ENCODE measurements around the gene NAALAD2.
"Not testable (repeated sequence)": the region's sequence is repeated elsewhere in the genome, so short reads cannot be mapped to it uniquely, and the experiment has no call there.

The NAALAD2 gene

GRCh38 chr11:90134478-90135003 lies at the start of gene NAALAD2:
Gene NAALAD2 (plus strand): TSS chr11:90134663. CDS start chr11:90134759, 96 bp downstream.
- FAIRE-seq (no peak), DNase-seq (ENCODE audit: insufficient read length, low spot score) (peak; percentile 4)

DNA sequence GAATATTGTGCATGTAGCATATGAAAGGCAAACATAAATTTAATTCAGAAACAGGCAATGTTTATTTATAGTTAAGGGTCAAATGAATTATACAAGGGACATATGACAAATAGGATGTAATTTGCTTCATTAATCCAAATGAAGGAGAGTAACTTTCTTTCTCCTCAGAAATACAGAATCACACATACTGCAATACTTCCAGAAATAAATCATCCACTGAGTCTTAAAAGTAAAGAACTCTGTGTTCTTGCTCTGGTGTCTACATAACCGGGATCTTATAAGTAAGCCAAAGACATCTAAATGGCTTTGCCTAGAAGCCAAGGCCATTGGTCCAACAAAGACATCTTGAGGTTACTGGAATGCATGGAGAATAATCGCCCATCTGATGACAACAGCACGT lies 48.8 kb upstream of the NAALAD2 start, which contains the start of gene UBTFL1:
Gene UBTFL1, plus strand, starts transcription at position 301 of the 400 bp plus-strand sequence. Its CDS starts 0 bp downstream, at position 301.
- not testable (repeated sequence) for FAIRE-seq

DNA sequence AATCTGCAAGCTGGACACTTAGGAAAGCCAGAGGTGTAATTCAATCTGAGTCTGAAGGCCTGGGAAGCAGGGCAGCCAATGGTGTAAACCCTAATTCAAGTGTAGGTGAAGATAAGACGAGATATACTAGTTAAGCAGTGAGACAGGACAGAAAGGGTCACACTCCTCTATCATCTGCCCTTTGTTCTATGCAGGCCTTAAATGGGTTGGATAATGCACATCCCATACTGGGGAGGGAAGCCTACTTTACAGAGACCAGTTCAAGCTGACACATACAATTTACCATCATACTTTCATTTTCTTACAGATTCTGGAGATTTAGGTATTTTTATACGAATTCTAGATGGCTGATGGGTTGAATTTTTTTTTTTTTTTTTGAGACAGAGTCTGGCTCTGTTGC lies 45.7 kb upstream of the NAALAD2 start:
- FAIRE-seq; DNase-seq (ENCODE audit: insufficient read length, low spot score): not testable (repeated sequence)

More for the DNA sequence above, 48.8 kb upstream of the NAALAD2 start, which contains the start of gene UBTFL1:
- DNase-seq (ENCODE audit: insufficient read length, low spot score): not testable (repeated sequence)

- DNase-seq (ENCODE audit: insufficient read length, low spot score); FAIRE-seq: not testable (repeated sequence)
Observed at GRCh38 chr11:90095230-90095924, 39.1 kb upstream of the NAALAD2 start.

DNA sequence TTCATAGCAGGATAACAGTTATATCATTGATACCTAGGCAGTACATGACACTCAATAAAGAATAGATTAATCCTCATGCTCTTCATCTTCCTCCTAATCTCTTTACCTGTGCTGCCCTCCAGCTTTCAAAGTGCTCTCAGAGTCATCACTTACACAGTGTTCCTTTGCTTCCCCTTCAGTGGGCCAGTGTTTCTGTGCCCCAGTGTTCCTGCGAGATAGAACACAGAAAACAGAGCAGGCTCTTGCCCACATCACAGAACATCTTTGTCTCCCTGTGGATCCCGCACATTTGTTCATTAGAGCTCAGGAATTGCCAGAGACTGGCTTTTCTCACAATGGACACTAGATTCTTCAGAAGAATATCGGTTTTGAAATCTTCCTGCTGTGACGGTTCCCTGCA lies 36.2 kb upstream of the NAALAD2 start:
- DNase-seq (ENCODE audit: insufficient read length, low spot score); FAIRE-seq: not testable (repeated sequence)

- no peak for DNase-seq (ENCODE audit: insufficient read length, low spot score)
- no peak for FAIRE-seq
Observed at GRCh38 chr11:90100431-90100830, 34.0 kb upstream of the NAALAD2 start.

DNA sequence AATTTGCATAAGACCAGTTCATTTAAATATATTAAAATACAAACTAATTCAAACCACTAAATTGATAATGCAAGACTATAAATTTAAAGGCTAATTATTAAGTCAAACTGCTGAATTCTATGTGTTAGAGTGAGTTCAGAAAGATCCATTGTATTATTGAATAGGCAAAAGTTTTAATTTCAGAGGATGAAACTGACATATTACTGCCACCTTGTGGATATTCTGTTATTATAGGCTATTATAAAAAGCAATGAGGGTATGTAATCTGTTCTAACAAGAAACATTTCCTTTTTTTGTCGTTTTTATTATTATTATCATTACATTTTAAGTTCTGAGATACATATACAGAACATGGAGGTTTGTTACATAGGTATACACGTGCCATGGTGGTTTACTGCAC lies 20.9 kb upstream of the NAALAD2 start:
- DNase-seq (ENCODE audit: insufficient read length, low spot score) (no peak), FAIRE-seq (no peak)

GRCh38 chr11:90120191-90120590 lies 14.3 kb upstream of the NAALAD2 start:
- DNase-seq (ENCODE audit: insufficient read length, low spot score) (no peak), FAIRE-seq (no peak)

GRCh38 chr11:90124371-90124770 lies 10.1 kb upstream of the NAALAD2 start:
- no peak for FAIRE-seq
- no peak for DNase-seq (ENCODE audit: insufficient read length, low spot score)

- no peak for FAIRE-seq
- DNase-seq (ENCODE audit: insufficient read length, low spot score): no peak
Observed at GRCh38 chr11:90124946-90125345, 9.5 kb upstream of the NAALAD2 start.

DNA sequence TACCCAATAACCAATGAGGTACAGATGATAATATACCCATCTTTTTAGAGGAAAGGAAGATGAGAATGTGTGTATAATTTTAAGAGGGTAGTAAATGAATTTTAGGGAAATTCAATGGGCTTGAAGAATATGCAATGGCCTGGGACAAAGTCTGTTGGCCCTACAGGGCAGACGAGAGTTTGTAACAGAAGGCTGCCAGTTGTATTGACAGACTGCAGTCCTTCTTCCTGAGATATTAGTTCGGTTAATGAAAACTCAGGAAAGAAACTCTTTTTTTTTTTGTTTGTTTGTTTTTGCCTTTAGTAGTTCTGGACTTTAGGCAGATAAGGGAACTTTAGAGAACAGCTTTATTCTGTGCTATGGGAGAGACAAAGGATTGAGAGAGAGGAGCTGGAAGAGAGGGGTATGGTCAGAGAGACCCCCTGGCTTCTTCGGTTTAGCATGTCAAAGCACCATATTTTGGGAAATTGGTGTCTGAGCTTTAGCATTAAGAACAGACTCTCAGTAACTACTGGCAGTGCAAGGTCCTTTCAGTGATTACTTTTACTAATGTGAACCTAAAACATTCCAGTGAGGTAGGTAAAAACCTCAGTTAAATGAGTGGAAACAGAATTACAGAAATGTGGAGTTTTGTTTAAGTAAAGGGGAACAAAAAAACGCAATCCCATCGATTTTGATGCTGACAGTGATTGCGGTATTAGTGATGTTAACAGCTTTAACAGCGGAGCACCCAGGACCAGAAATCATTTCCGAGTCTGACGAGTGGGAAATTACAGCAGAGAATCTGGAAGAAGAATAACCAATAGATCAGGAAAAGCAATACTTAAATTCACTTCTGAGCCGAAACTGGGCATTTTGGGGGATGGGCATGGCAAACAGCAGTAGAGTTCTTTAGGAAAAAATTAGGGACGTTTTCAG lies 644 bp upstream of the NAALAD2 start:
- DNase-seq (ENCODE audit: insufficient read length, low spot score) (no peak), FAIRE-seq (peak; percentile 57)

GRCh38 chr11:90135016-90135415 lies 553 bp downstream of the NAALAD2 start:
- FAIRE-seq (peak; percentile 49), DNase-seq (ENCODE audit: insufficient read length, low spot score) (no peak)

DNA sequence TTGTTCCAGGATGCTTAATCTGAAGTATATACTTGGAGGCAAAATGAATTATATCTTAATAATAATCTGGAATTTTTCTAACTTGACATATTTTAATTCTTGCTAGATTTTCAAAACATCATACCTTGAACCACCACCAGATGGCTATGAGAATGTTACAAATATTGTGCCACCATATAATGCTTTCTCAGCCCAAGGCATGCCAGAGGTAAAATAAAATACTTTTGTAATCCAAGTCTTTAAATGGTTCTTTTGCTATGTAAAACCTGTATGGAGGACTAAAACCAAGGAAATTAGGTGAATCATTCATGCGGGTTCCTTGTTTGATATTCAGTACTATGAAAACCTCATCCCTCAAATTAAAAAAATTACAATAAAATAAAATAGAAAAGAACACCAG lies 14.4 kb downstream of the NAALAD2 start:
- no peak for FAIRE-seq

DNA sequence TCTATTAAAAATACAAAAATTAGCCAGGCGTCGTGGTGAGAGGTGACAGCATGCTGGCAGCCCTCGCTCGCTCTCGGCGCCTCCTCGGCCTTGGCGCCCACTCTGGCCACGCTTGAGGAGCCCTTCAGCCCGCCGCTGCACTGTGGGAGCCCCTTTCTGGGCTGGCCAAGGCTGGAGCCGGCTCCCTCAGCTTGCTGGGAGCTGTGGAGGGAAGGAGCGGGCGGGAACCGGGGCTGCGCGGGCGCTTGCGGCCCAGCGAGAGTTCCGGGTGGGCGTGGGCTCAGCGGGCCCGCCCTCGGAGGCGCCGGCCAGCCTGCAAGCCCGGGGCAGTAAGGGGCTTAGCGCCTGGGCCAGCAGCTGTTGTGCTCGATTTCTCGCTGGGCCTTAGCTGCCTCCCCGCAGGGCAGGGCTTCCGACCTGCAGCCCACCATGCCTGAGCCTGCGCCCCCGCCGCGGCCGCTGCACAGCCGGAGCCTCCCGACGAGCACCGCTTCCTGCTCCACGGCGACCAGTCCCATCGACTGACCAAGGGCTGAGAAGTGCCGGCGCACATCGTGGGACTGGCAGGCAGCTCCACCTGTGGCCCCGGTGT lies 32.6 kb downstream of the NAALAD2 start:
- FAIRE-seq: not testable (repeated sequence)

More for the DNA sequence above, 14.4 kb downstream of the NAALAD2 start:
- DNase-seq (ENCODE audit: insufficient read length, low spot score): no peak

GRCh38 chr11:90167704-90168103 lies 33.2 kb downstream of the NAALAD2 start:
- DNase-seq (ENCODE audit: insufficient read length, low spot score); FAIRE-seq: not testable (repeated sequence)

More for the DNA sequence above, 32.6 kb downstream of the NAALAD2 start:
- not testable (repeated sequence) for DNase-seq (ENCODE audit: insufficient read length, low spot score)

GRCh38 chr11:90168571-90168970 lies 34.1 kb downstream of the NAALAD2 start:
- no peak for DNase-seq (ENCODE audit: insufficient read length, low spot score)
- no peak for FAIRE-seq

DNA sequence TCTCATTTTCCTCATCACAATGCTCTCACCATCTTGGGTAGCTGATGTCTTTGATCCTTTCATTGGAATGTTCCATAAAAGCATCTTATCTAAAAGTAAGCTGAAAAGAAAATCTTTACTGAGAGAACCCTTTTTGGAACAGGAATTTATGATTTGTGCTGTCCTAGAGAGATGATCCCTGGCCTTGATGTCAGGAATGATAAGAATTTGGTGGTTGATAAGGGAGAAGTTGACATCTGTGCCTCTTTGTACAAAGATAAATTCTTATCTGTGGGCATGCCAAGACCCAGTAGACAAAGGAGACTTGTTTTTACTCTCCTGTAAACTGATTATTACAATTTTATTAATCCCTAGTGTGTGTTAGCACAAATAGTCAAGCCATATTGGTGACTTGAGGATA lies 36.9 kb downstream of the NAALAD2 start:
- DNase-seq (ENCODE audit: insufficient read length, low spot score) (no peak), FAIRE-seq (no peak)

- FAIRE-seq: no peak
Observed at GRCh38 chr11:90176069-90176468, 41.6 kb downstream of the NAALAD2 start.

DNA sequence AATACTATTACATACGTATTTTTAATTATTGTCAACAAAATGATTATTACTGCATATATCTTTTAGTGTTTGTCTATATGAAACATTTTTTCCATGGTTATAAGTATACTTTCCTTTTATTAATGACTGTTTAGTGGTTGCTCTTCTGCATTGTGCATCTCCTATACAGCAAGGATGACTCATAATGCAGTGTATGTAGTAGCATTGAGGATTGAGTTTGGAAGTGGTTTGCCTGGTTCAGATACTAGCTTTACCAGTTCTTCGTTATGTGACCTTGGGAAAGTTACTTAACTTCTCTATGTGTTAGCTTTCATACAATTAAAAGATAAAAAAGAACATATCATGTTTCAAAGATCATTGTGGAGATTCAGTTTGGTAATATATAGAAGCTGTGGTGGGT lies 44.3 kb downstream of the NAALAD2 start:
- DNase-seq (ENCODE audit: insufficient read length, low spot score): no peak
- FAIRE-seq: no peak

More at GRCh38 chr11:90176069-90176468, 41.6 kb downstream of the NAALAD2 start:
- DNase-seq (ENCODE audit: insufficient read length, low spot score): no peak

- FAIRE-seq (no peak), DNase-seq (ENCODE audit: insufficient read length, low spot score) (no peak)
Observed at GRCh38 chr11:90179923-90180322, 45.5 kb downstream of the NAALAD2 start.

- FAIRE-seq (no peak), DNase-seq (ENCODE audit: insufficient read length, low spot score) (no peak)
Observed at GRCh38 chr11:90187839-90188238, 53.4 kb downstream of the NAALAD2 start.
